DND-41 (cell line): ENCODE data around the gene RGL1.

Source experiments
- EZH2 ChIP-seq: IDR thresholded peaks from 3 replicates; pipeline ENCODE4 v1.6.1; 2012; ENCODE audit warnings: borderline replicate concordance, low read depth, mild to moderate bottlenecking, moderate library complexity, low read length, inconsistent platforms; ENCODE audit not compliant: severe bottlenecking
- TF ChIP-seq, protein P1 (sequence below): IDR thresholded peaks from 2 replicates; pipeline ENCODE4 v1.5.1; 2012; ENCODE audit warnings: borderline replicate concordance, low read length, moderate library complexity, mild to moderate bottlenecking; ENCODE audit not compliant: poor library complexity, severe bottlenecking; ENCODE audit errors: extremely low read depth

DNA sequence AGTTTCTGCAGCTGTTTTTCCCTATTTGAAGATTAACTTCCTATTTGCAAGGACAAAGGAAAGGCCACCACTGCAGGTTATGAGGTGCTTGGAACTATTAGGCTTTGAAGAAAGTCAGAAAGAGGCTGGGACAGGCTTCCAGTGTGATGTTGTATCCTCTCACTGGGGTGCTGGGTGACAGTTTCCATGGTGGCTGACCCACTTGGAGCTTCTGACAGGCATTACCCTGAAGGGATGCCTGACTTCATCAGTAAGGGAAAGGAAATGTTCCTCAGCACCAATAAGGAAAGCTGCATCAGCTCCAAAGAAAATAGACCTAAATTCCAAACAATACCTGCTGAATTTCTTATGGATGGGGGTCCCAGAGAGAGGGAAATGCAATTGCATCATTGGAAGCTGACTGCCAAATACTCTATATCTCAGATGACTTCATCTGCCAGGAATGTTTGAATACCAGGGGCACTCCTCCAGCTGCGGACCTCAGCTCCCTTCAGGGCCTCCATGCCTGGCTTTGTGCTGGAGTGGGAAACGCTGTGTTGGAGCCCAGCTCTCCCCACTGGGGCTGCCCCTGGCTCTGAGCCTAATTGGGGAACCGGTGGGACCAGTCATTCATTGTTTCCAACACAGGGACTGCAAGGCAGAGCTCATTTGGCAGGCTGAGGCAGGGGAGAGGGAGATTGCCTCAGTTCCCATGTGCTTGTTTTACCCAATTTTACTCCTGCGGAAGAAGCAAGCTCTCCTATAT lies 76.6 kb downstream of the RGL1 start:
- TF ChIP-seq, protein P1, sequence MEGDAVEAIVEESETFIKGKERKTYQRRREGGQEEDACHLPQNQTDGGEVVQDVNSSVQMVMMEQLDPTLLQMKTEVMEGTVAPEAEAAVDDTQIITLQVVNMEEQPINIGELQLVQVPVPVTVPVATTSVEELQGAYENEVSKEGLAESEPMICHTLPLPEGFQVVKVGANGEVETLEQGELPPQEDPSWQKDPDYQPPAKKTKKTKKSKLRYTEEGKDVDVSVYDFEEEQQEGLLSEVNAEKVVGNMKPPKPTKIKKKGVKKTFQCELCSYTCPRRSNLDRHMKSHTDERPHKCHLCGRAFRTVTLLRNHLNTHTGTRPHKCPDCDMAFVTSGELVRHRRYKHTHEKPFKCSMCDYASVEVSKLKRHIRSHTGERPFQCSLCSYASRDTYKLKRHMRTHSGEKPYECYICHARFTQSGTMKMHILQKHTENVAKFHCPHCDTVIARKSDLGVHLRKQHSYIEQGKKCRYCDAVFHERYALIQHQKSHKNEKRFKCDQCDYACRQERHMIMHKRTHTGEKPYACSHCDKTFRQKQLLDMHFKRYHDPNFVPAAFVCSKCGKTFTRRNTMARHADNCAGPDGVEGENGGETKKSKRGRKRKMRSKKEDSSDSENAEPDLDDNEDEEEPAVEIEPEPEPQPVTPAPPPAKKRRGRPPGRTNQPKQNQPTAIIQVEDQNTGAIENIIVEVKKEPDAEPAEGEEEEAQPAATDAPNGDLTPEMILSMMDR, result no peak
- TF ChIP-seq EZH2, result no peak
